Germinal center (tissue), 1 donor: ENCODE data around the gene ISLR.

Source experiments
- DNase-seq: peaks from one replicate; pipeline ENCODE4 v3.0.0; 2012; ENCODE audit warnings: mixed read lengths, low spot score

Gene ISLR

DNA sequence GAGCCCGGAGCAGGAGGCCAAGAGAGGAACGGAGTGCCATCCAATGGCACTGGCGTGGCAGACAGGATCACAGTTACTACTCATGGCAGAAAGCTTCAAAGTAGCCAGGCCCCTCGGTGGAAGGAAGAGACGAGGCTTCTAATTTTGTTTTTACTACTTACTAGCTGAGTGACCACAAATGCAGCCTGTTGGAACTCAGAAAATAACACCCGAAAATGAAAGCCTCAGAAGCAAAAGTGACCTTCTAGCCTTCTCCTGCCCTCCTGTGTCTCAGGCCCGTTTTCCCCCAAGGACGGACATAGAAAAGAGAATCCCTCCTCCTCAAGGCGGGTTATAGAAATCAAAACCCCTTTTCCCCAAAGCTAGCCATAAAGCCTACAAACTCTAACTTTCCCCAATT is 39.0 kb downstream of the ISLR start:
- no peak for DNase-seq

DNA sequence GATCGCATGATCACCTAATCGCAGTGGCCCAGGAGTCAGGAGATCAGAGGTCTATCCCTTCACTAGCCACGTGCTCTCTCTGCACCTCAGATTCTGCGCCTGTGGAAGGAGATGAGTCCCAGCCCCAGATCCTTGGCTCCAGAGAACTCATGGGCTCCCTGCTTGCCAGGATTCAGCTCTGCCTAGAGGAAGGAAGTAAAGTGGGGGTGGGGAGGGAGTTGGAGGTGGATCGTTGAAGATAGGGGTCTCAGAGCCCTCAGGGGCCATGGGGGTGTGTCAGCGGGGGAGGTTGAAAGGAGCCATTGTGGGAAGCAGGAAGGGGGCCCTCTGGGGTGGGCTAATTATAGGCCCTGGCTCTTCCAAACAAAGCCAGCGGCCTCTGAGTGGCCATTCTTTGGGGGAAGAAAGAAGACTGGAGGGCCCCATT is 40.4 kb downstream of the ISLR start:
- DNase-seq: no peak

- no peak for DNase-seq
Measured at GRCh38 chr15:74214324-74215021, 41.0 kb downstream of the ISLR start.

GRCh38 chr15:74215958-74216357 is 42.4 kb downstream of the ISLR start:
- no peak for DNase-seq

DNA sequence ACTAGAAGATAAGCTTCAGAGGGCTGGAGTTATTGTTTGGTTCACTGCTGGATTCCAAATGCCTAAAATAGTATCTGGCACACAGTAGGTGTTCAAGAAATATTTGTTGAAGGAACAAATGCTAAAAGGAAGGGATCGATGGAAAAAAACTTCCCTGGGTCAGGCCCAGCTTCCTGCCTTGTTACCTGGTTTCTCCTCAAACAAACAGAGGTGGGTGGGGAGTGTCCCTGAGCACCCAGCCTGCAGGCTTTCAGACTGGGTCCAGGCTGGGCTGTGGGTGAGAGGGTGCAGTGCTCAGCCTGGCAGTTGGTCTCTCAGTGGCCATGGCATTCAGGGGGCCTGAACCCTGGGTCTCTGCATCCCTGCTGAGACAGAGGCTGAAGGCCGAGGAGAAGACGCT is 43.4 kb downstream of the ISLR start:
- DNase-seq: no peak

DNA sequence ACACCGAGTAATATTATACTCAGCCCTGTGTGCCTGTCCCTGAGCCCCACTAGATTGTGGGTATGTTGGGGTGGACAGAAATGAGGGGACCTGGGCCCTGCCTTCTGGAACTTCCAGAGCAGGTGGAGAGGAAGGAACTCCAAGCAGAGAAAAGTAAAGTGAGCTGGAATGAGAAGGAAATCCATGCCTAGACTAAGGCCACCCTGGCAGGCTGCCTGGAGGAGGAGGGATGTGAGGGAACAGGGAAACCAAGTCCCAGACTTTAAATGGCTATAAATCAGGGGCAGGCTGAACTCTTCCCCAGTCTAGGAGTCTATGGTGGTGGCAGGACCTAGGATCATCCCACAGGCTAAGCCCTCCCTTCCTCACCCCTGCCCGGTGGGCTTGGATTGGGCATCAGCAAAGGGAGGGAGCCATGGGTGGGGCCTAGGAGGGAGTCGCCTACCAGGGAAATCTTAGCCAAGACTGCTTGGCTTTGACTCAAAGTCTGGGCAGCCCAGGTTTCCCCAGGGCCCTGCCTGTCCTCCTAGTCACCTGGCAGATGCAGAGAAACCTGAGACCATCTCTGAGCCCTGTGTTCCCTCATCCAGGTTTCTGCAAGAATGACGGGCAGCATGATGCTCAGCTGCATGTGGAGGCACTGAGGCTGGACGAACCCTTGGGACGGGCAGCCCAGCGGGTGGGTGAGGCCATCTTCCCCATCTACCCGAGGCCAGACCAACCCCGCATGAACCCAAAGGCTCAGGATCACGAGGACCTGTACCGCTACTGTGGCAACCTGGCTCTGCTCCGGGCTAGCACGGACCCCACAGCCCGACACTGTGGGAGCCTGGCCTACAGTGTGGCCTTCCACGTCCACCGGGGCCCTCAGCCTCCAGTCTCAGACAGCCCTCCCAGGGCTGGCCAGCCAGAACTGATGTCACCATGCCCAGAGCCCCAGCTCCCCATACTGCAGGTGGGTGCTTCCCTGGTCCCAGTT is 44.7 kb downstream of the ISLR start:
- no peak for DNase-seq

DNA sequence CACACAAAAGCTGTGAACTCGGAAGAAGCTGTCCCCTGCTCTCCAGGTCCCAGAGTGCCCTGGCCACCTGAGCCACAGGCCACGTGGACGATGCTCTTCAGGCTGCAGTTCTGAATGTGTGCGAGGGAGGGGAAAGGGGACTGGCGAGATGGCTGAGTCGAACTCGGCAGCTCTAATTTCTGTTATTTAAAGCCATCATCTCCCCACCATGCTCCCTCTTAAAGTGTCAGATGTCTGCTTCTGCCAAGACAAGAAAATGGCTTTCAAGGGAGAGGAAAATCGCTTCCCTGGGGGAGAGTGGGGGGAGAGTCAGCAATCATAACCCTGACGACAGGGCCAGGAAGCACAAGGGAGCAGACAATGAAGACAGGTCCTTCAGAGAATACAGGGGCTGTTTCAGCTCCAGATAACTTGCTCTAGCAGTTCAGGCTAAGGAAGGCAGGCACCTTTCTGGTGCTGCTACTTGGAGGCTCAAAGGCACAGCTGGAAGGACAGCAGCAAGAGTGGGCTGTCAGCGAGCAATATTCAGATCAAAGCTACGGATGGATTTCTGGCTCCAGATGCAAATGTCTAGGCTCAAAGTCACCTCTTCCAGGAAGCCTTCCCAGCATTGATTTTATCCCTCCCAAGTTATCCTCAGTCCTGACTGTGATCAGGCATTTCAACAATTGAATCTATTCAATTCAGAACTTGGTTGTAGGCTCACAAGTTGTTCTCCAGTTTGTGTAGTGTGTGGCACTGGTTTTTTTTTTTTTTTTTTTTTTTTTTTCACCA is 47.2 kb downstream of the ISLR start:
- DNase-seq: no peak

GRCh38 chr15:74221399-74222239 is 48.1 kb downstream of the ISLR start:
- no peak for DNase-seq

- no peak for DNase-seq
Measured at GRCh38 chr15:74222240-74223119, 49.0 kb downstream of the ISLR start.

DNA sequence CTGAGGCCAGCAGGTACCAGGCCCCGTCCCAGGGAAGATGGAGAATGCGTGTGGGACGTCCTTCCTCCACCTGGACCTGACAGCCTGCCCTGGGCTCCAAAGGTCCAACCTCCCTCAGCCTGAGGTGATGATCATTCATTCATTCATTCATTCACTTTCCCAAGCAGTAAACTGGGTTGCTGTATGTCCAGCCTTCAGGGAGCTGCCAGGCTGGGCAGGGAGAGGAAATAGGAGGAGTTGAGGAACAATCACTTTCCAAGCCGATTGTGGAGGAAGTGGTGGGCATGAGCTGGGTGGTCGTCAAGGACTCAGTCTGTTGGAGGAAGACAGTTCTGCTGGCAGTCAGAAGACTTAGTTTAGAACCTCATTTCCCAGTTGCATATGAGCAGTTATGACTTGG is 52.4 kb downstream of the ISLR start:
- DNase-seq: no peak
